ENCODE results near the gene PPM1M. TPM values are rescaled to one million over a fixed set of nuclear protein-coding genes. Genes with fewer than 3 reads are reported as not detected.

Gene PPM1M
- polyA plus RNA-seq, 1 of the 3 experiments (the other 2 are of a cell fraction) = 19.2 TPM

GRCh38 chr3:52230461-52230860 is 15.1 kb upstream of the PPM1M start:
- Histone ChIP-seq H3K36me3 (replicated peaks in 1 of 2; ENCODE audit: control insufficient read depth in 1 of 2, insufficient read depth in 2 of 2, low read length in 1 of 2) (peaks cover 11 to 42% of the 10 kb centered on the region in 2 experiments), H3F3A (replicated peaks; ENCODE audit: insufficient read depth) (no peaks in the 10 kb centered on the region), H3K4me1 (ENCODE audit: control insufficient read depth in 1 of 2, insufficient read depth in 2 of 2, low read depth in 1 of 2, low read length in 1 of 2) (peaks cover 0 to 6% of the 10 kb centered on the region in 2 experiments; a peak in 1 of 4 replicates), H3K27me3 (ENCODE audit: insufficient read depth) (no peaks in the 10 kb centered on the region), H3K79me2 (ENCODE audit: insufficient read depth) (peaks cover 37% of the 10 kb centered on the region), H3K9me3 (no peaks in the 10 kb centered on the region), H3K4me3 (ENCODE audit: low read depth in 2 of 2, low read length in 1 of 2) (no peak overlapping the region), H4K20me1 (ENCODE audit: insufficient read depth) (peaks cover 19% of the 10 kb centered on the region), H3K9me2 (no peaks in the 10 kb centered on the region), H3K9ac (no peak overlapping the region), H3K4me2 (no peak overlapping the region), H3K27ac (ENCODE audit: low read depth in 2 of 2, low read length in 1 of 2) (no peak overlapping the region), H2AFZ (ENCODE audit: low read depth) (no peak overlapping the region)
- no peak for DNase-seq
- ChIA-PET POLR2A (interaction anchor here (1.4 kb wide), 1 partner anchor 8 kb away, joined by 3 read pairs; the partner anchor contains the start of gene TWF2), CTCF (interaction anchor here (0.9 to 11.8 kb wide), 9 partner anchors 11 to 182 kb away, joined by 3 to 257 read pairs (median 6); partner anchors contain the start of genes PPM1M, TLR9 and WDR82)
- 92% methylated on average over 6 of the region's 6 CpGs for WGBS (ENCODE audit: low lambda C conversion rate)
- TF ChIP-seq MEF2A (IDR thresholded peaks at IDR 0.05; ENCODE audit: borderline replicate concordance, low read depth) (no peak), MXI1 (IDR thresholded peaks at IDR 0.05; ENCODE audit: low read depth, low read length) (no peak), NRF1 (IDR thresholded peaks at IDR 0.05; ENCODE audit: low read depth, low read length) (no peak), FOXM1 (IDR thresholded peaks at IDR 0.05; ENCODE audit: low read depth) (no peak), TAF1 (IDR thresholded peaks at IDR 0.05; ENCODE audit: borderline replicate concordance, low read depth, low read length) (no peak), TCF12 (IDR thresholded peaks at IDR 0.05) (no peak), REST (IDR thresholded peaks at IDR 0.05; ENCODE audit: low read depth, low read length) (no peak), FOSL2 (IDR thresholded peaks at IDR 0.05; ENCODE audit: borderline replicate concordance, low read depth) (no peak), TEAD4 (IDR thresholded peaks at IDR 0.05; ENCODE audit: borderline replicate concordance, insufficient read depth) (no peak), RXRA (IDR thresholded peaks at IDR 0.05; ENCODE audit: borderline replicate concordance, low read depth) (no peak), ELF1 (IDR thresholded peaks at IDR 0.05) (no peak), GATA2 (CRISPR knock-in tag; IDR thresholded peaks at IDR 0.05) (no peak), CHD2 (IDR thresholded peaks at IDR 0.05; ENCODE audit: low read length, partially characterized antibody) (no peak), CTCF (IDR thresholded peaks at IDR 0.05) (no peak), YY1 (IDR thresholded peaks at IDR 0.05; ENCODE audit: low read depth) (no peak), SIN3A (IDR thresholded peaks at IDR 0.05; ENCODE audit: borderline replicate concordance, low read depth, low read length) (no peak), IRF3 (IDR thresholded peaks at IDR 0.05; ENCODE audit: low read depth, low read length) (no peak)

All from SK-N-SH (cell line).